ENCODE measurements around the gene TAMALIN. TPM values are rescaled to one million over a fixed set of nuclear protein-coding genes. Genes with fewer than 3 reads are reported as not detected.

TAMALIN gene
- total RNA-seq, 1 experiment from 2014 or later, result 0.39 TPM

GRCh38 chr12:52054833-52055730 lies 48.3 kb downstream of the TAMALIN start:
- DNase-seq (ENCODE audit: low read depth), result no peak

- DNase-seq (ENCODE audit: low read depth), result no peak
These were observed 49.3 kb downstream of the TAMALIN start for GRCh38 chr12:52055731-52056711.

DNA sequence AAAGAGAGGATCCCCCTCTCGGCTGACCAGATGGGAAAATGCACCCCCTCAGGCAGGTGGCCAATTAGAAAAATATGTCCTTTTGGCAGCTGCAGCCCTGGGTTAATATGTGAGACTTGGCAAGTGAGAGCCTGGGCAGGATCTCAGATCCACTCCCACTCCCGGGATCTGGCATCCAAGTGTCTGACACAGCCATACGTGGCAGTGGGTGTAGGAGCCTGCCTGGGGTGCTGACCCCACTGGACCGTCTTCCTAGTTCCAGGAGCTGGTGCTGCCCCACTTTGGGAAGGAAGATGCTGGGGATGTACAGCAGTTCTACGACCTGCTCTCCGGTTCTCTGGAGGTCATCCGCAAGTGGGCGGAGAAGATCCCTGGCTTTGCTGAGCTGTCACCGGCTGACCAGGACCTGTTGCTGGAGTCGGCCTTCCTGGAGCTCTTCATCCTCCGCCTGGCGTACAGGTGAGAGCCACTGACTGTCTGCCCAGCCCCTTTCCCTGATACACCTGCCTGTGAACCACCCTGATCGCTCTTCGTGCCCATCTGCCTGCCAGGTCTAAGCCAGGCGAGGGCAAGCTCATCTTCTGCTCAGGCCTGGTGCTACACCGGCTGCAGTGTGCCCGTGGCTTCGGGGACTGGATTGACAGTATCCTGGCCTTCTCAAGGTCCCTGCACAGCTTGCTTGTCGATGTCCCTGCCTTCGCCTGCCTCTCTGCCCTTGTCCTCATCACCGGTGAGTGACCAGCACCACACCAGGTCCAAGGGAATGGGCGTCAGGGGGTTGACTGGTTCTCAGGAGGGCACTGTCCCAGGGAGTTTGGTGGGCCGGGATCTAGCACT lies 50.3 kb downstream of the TAMALIN start:
- no peak for DNase-seq (ENCODE audit: low read depth)

- no peak for DNase-seq (ENCODE audit: low read depth)
These were observed 51.2 kb downstream of the TAMALIN start for GRCh38 chr12:52057638-52058576.

- DNase-seq (ENCODE audit: low read depth), result no peak
These were observed 52.0 kb downstream of the TAMALIN start for GRCh38 chr12:52058631-52059361.

DNA sequence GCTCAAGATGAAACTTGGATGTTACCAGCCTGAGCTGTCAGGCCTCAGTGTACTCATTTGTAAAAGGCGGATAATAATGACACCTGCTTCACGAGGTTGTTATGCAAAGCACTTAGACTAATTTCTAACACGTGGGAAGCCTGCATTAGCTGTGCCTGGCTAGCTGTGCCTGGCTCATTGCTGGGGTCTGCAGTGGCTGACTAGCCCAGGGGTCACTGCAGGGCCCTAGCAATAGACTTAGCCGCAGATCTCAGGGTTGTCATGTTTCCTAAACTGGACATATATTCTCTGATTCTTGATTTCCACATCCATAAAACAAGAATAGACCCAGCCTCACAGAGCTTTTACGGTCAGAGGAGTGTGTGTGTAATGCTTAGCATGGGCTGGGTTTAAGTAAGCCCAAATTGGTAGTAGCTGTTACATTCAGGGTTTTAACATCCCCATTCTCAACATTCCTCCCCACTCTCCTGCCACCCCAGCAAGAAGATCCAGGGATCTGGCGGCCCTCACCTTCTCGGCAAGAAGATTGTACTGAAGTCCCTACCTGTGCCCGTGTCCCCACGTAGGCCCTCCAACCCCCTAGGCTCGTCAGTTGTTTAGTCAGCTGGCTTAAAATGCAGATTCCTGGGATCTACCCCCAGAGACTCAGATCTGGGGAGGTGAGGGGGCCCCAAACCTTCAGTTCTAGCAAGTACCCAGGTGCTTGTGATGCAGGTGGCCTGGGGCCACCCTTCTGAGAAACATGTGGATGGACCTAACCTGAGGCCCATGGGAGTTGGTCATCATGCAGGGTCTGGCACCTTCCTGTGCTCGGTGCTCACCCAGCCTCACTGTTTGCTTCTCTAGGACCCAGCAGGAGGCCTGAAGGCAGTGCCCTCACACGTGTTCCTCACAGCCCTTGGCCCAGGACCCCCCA lies 53.1 kb downstream of the TAMALIN start:
- no peak for DNase-seq (ENCODE audit: low read depth)

GRCh38 chr12:52060498-52061177 lies 53.9 kb downstream of the TAMALIN start:
- DNase-seq (ENCODE audit: low read depth), result no peak

DNA sequence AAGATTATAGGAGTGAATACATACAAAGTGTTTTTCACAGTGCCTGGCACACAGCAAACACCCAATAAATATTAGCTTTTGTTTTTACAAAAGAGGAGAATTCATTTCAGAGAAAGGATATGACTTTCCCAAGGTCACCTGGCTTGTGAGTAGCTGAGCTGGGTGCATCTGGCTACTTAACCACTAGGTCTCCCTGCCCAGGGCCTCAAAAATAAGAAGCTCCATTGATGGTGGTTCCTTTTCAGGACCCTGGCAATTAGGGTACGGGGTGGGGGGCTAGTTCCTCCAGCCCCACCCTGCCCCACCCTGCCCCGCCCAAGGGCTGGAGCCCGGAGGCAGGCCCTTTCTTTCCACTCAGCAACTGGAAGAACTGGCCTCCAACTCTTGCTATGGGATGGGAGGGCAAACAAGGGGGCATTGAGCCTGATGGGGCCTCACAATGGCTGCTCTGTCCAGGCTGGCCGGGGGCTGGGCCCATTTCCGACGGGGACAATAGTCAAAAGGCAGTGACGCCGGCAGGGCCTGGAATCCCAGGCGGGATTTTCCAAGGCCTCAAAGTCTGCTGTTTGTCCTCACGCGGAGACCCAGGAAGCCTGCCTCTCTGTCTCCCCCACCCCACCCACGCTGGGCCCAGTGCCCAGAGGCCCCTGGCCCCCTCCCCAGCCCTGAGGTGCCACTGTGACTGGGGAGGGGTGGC lies 54.9 kb downstream of the TAMALIN start:
- DNase-seq (ENCODE audit: low read depth), result no peak

- DNase-seq (ENCODE audit: low read depth), result no peak
These were observed 55.7 kb downstream of the TAMALIN start for GRCh38 chr12:52062167-52063081.

GRCh38 chr12:52063082-52063924 lies 56.6 kb downstream of the TAMALIN start:
- no peak for DNase-seq (ENCODE audit: low read depth)

- peak; percentile 69 for DNase-seq (ENCODE audit: low read depth)
These were observed 57.4 kb downstream of the TAMALIN start for GRCh38 chr12:52063981-52064649.

All from HT1080 (cell line).